GM12891 (cell line): ENCODE measurements around the gene PRR32. TPM values are rescaled to one million over a fixed set of nuclear protein-coding genes. Genes with fewer than 3 reads are reported as not detected.
"Not testable (repeated sequence)": the region's sequence is repeated elsewhere in the genome, so short reads cannot be mapped to it uniquely, and the experiment has no call there.

ENCODE experiments used
- DNase-seq: peaks from one replicate; pipeline ENCODE4 v3.0.0; 2011; ENCODE audit warnings: low spot score; ENCODE audit not compliant: insufficient read length
- FAIRE-seq: peaks from 2 replicates; lab custom pipeline; 2011; peaks lifted over from hg19 to GRCh38; lab: Jason Lieb, UNC
- PAX5 ChIP-seq: IDR thresholded peaks from 2 replicates; pipeline ENCODE4 v1.6.1; 2011; ENCODE audit warnings: low read length, moderate library complexity, mild to moderate bottlenecking; ENCODE audit not compliant: insufficient read depth, severe bottlenecking
- POLR2A ChIP-seq: IDR thresholded peaks from 2 replicates; pipeline ENCODE4 v1.6.1; 2011; ENCODE audit warnings: low read depth, low read length, control low read depth
- POLR2AphosphoS5 ChIP-seq: IDR thresholded peaks from 2 replicates; pipeline ENCODE4 v1.6.1; 2011; ENCODE audit warnings: low read depth, low read length, control low read depth
- POU2F2 ChIP-seq: IDR thresholded peaks from 2 replicates; pipeline ENCODE4 v1.6.1; 2011; ENCODE audit warnings: low read depth, mild to moderate bottlenecking, control low read depth, low read length, moderate library complexity
- SPI1 ChIP-seq: IDR thresholded peaks from 2 replicates; pipeline ENCODE4 v1.6.1; 2011; ENCODE audit warnings: low read depth, low read length, control low read depth
- TAF1 ChIP-seq: IDR thresholded peaks from 2 replicates; pipeline ENCODE4 v1.6.1; 2011; ENCODE audit warnings: low read depth, low read length, control low read depth
- polyA plus RNA-seq: library from polyadenylated mRNA; unstranded; fragments of >200 nt; gene quantifications from one replicate; pipeline ENCODE4 v1.2.1, GENCODE V29; 2012; ENCODE audit warnings: low read depth, missing spikeins, inconsistent platforms; ENCODE audit not compliant: missing spikeins

Gene PRR32
- not detected for polyA plus RNA-seq

GRCh38 chrX:126819429-126819828 is at the start of gene PRR32:
PRR32 (plus strand) TSS chrX:126819729; CDS start chrX:126819844, 115 bp downstream.
- DNase-seq (no peak), FAIRE-seq (no peak)
- TF ChIP-seq TAF1 (no peak), POLR2A (no peak), POLR2AphosphoS5 (no peak), POU2F2 (no peak), SPI1 (no peak), PAX5 (no peak)

- TF ChIP-seq SPI1, result no peak
- TF ChIP-seq POLR2A, result no peak
- no peak for TF ChIP-seq POLR2AphosphoS5
- TF ChIP-seq PAX5, result no peak
- TF ChIP-seq POU2F2, result no peak
- TF ChIP-seq TAF1, result no peak
- FAIRE-seq (no peak), DNase-seq (peak; percentile 5)
These were observed 49.4 kb upstream of the PRR32 start for GRCh38 chrX:126770179-126770578.

GRCh38 chrX:126785539-126785938 is 34.0 kb upstream of the PRR32 start:
- DNase-seq (no peak), FAIRE-seq (no peak)

GRCh38 chrX:126799059-126799458 is 20.5 kb upstream of the PRR32 start:
- FAIRE-seq, result no peak
- TF ChIP-seq PAX5 (no peak), TAF1 (no peak), POLR2AphosphoS5 (no peak), SPI1 (no peak), POU2F2 (no peak), POLR2A (no peak)
- DNase-seq, result no peak

More at GRCh38 chrX:126785539-126785938, 34.0 kb upstream of the PRR32 start:
- TF ChIP-seq TAF1, result no peak
- TF ChIP-seq POLR2AphosphoS5, result no peak
- TF ChIP-seq POLR2A, result no peak
- no peak for TF ChIP-seq SPI1
- TF ChIP-seq POU2F2, result no peak
- TF ChIP-seq PAX5, result no peak

- not testable (repeated sequence) for FAIRE-seq, DNase-seq
These were observed 12.7 kb upstream of the PRR32 start for GRCh38 chrX:126806784-126807183.

- no peak for FAIRE-seq
These were observed 3.7 kb upstream of the PRR32 start for GRCh38 chrX:126815806-126816205.

GRCh38 chrX:126820700-126821420 is 1.3 kb downstream of the PRR32 start:
- no peak for TF ChIP-seq SPI1
- TF ChIP-seq POLR2A, result no peak
- TF ChIP-seq POU2F2, result no peak
- no peak for TF ChIP-seq TAF1
- no peak for TF ChIP-seq PAX5
- no peak for TF ChIP-seq POLR2AphosphoS5
- FAIRE-seq (no peak), DNase-seq (no peak)

More at GRCh38 chrX:126815806-126816205, 3.7 kb upstream of the PRR32 start:
- no peak for DNase-seq
- no peak for TF ChIP-seq POLR2A
- TF ChIP-seq PAX5, result no peak
- no peak for TF ChIP-seq POU2F2
- no peak for TF ChIP-seq POLR2AphosphoS5
- no peak for TF ChIP-seq SPI1
- TF ChIP-seq TAF1, result no peak

- FAIRE-seq, result no peak
- DNase-seq, result no peak
- TF ChIP-seq TAF1 (no peak), POLR2A (no peak), POU2F2 (no peak), POLR2AphosphoS5 (no peak), SPI1 (no peak), PAX5 (no peak)
These were observed 4.9 kb downstream of the PRR32 start for GRCh38 chrX:126824338-126825007.

GRCh38 chrX:126825566-126826193 is 6.2 kb downstream of the PRR32 start:
- DNase-seq, result no peak
- TF ChIP-seq POLR2AphosphoS5 (no peak), TAF1 (no peak)
- no peak for FAIRE-seq
